ENCODE data around the gene SRSF4.

DNA sequence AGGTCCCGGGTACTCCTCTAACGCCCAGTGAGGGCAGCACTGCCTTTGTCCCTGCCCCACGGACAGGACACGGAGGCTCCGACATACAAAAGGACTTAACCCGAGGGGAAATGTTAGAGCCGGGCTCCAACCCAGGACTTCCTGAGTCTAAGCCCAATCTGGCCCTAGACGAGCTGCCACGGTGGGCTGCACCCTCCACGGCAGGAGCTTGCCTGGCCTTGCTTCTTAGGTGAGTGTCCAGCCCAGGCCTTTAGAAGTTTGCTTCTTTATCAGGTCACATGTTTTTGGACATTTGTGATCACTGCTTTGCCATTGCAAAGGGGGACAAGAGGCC lies 47.0 kb downstream of the SRSF4 start:
- TF ChIP-seq, protein P1, sequence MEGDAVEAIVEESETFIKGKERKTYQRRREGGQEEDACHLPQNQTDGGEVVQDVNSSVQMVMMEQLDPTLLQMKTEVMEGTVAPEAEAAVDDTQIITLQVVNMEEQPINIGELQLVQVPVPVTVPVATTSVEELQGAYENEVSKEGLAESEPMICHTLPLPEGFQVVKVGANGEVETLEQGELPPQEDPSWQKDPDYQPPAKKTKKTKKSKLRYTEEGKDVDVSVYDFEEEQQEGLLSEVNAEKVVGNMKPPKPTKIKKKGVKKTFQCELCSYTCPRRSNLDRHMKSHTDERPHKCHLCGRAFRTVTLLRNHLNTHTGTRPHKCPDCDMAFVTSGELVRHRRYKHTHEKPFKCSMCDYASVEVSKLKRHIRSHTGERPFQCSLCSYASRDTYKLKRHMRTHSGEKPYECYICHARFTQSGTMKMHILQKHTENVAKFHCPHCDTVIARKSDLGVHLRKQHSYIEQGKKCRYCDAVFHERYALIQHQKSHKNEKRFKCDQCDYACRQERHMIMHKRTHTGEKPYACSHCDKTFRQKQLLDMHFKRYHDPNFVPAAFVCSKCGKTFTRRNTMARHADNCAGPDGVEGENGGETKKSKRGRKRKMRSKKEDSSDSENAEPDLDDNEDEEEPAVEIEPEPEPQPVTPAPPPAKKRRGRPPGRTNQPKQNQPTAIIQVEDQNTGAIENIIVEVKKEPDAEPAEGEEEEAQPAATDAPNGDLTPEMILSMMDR (IDR thresholded peaks at IDR 0.05), result no peak
- TF ChIP-seq POLR2AphosphoS5 (IDR thresholded peaks at IDR 0.05; ENCODE audit: insufficient read depth in 1 of 2, low read depth in 1 of 2), result no peak

Measured in vagina (tissue), 2 donors.